Inflammatory macrophage treated with lipopolysaccharide for 4 hours (primary cell): ENCODE results near the gene AVPR2.

Experiments
- DNase-seq: peaks from one replicate; pipeline ENCODE4 v3.0.0-alpha.2; 2020

Gene AVPR2

DNA sequence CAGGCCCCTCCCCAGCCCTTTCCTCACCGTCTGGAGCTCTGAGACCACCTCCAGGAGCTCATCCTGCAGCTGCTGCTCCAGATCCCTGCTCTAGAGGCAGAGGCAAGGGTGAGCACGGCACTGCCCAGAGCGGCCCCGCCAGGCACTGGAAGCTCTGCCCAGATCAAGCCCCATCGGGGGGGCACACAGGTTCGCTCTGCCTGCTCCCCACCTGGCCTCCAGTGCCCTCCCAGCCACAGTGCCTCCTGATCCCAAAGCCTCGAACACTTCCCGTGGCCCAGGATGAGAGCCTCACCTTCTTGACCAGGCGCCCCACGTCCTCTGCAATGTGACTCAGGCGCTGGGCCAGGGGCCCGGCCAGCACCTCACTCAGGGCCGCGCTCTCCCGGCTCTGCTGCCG, 16.6 kb downstream of the AVPR2 start:
- DNase-seq: no peak

DNA sequence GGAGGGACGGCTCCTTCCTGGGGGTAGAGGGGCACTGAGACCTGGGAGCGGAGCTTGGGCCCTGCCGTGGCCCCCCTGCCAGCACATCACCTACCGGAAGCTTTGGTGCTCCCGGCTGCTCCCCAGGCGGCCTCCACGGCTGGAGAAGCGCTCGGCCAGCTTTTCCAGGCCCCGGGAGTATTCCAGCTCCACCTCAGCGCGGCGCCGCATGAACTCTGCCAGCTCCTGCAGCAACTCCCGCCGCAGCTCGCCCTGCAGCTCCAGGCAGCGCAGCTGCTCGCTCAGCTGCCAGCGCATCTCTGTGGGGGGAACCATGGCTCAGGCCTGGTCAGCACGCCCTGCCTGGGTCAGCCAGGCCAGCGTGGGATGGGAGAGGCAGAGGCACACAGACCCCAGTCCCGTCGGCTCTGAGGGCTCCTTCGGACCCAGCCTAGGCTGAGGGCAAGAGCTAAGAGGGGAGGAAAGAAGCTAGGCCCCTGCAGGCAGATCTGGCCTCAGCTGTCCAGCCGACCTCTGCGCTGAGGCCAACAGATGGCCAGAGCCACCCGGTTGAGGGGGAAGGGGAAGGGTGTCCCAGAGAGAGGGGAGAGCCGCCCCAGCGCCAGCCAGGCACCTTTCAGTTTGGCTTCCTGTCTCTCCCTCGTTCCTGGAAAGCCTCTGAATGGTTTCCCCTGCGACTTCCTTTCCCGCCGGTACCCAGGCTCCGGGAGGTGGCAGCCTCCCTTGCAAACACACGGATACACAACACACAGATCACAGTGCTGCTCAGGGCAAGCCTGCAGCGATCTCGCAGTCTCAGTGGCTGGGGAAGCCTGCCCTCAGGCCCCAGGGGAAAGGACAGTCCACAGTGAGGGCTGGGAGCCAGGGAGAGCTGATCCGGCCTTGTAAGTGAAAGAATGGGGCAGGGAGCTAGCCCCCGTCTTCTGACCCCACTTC, 17.3 kb downstream of the AVPR2 start:
- DNase-seq: no peak

DNA sequence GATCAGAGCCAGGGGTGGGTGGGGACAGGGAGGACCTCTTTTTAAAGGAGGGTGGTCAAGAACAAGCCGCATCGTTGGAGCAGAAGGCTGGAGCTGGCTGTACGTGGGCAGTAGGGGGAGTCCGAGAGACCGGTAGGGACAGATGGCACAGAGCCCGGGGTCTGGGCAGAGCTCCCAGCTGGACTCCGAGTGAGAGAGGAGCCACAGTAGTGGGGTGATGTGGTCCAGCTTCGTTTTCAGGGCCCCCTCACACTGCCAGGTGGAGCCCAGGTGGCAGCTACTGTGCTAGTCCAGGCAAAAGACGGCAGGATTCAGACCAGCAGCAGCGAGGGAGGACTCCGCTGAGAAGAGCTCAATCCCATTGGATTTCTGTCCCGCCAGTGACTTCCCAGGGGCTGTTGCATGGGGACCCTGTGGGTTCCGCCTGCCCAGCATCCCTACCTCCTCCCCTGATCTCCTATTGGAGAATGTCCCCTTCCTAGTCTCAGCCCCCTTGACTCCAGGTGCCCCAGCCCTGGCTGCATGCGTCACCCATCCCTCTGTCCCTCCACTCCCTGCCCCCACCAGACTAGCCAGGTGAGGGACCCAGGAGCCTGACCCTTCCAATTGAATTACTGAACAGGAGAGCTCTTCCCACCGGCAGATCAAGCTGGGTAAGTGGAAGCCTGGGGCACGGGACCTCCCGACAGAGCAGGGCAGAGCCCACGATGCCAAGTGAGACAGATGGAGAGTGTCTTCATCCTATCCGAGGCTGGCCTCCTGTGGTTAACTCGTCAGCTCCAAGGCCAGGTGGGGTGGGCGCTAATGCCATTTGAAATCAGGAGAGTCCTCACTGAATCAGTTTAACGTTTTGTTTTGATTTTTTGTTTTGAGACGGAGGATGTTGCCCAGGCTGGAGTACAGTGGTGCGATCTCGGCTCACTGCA, 18.7 kb downstream of the AVPR2 start:
- peak; percentile 17 for DNase-seq

DNA sequence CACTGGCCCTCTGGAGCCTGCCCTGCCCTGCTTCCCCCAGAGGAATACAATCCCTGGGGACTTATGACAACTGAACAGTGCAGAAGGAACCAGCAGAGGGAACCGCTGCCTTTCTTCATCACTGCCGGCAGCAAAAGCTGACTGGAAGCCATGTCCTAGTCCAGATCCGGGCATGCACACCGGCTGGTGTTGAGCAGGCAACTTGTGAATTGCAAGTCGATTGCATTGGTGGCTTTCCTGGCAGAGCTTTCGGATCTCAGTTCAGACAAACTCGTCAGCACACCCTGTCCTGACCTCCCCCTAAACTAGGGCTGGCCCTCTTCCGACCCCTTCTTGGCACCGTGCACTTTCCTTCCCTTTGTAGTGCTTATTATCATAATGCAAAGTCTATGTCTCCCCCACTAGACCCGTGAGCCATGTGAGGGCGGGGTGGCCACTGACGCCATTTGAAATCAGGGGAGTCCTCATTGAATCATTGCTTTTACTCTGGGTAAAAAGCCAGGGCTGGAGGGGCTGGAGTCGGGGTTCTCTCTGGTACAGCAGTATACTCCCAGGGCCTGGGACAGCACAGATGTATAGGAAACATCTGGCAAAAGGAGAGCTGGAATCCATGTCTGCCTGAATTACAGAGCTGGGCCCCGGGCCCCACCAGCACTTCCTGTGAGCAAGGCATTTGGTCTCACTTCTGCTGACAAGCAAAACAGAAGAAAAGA, 19.8 kb downstream of the AVPR2 start:
- peak; percentile 73 for DNase-seq

DNA sequence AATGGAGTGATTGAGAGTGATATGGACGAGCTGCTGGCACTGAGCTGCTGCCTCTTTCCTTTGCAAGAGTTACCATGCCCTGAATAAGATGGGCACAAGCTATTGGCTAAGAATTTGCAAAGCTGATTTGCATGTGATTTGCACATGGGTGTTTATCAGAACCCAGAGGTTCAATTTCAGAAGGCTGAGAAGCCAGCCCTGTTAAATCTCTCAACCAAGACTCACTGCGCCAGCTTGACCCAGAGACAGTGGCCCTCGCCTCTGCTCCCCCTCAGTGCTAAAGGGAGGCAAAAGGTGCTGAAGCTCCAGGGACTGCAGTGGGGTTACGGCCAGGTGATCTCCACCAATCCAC, 20.9 kb downstream of the AVPR2 start:
- peak; percentile 39 for DNase-seq

DNA sequence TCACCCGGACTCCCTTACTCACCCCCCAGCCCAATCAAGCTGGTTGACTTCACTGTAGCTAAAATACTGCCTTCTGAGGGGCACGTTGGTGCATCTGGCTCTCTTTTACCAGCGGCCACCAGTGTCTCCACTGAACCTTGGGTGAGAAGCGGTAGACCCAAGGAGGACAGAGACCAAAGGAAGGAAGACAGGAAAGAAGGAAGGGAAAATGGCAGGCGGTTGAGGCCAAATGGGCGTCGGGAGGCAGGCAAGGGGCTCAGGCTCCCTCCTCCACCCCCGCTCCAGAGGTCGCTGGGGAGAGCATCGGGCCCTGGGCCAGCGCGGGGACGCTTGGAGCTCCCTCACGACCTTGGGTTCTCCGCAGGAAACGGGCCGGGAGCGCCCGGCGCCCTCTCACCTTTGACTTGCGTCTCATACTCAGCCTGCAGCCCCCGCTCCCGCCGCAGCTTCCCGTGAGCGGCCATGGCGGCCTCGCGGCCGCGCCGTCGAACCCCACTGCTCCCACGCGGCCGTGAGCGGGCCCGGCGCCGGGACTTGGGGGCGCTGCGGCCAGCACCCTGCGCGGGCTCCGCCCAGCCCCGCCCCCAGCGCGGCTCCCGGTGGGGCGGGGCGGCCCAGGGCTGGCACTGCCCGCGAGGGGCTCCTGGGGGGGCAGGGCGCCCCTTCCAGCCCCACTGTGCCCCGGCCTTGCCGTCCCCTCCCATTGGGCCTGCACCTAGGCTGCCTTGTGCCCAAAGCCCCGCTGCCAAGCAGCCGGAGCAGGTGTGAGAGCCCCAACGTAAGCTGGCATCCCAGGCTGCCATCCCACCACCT, 21.5 kb downstream of the AVPR2 start, which contains the start of gene ARHGAP4:
ARHGAP4 (minus strand) TSS at position 526 of the 813 bp plus-strand sequence; CDS start at position 464, 62 bp downstream.
- no peak for DNase-seq

DNA sequence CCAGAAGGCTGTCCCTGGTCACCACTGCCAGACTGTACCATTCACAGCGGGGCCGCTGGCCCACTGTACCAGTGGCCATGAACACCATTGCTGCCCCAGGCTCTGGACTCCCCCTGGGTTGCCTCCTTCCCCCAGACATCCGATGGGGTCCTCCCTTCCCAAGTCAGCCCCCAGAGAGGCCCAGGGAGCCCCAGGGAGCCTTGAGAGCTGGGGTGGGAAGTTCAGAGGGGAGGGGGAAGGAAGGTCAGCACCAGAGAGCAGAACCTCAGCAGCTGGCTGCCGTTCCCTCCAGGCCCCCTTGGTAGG, 22.0 kb downstream of the AVPR2 start:
- DNase-seq: no peak

DNA sequence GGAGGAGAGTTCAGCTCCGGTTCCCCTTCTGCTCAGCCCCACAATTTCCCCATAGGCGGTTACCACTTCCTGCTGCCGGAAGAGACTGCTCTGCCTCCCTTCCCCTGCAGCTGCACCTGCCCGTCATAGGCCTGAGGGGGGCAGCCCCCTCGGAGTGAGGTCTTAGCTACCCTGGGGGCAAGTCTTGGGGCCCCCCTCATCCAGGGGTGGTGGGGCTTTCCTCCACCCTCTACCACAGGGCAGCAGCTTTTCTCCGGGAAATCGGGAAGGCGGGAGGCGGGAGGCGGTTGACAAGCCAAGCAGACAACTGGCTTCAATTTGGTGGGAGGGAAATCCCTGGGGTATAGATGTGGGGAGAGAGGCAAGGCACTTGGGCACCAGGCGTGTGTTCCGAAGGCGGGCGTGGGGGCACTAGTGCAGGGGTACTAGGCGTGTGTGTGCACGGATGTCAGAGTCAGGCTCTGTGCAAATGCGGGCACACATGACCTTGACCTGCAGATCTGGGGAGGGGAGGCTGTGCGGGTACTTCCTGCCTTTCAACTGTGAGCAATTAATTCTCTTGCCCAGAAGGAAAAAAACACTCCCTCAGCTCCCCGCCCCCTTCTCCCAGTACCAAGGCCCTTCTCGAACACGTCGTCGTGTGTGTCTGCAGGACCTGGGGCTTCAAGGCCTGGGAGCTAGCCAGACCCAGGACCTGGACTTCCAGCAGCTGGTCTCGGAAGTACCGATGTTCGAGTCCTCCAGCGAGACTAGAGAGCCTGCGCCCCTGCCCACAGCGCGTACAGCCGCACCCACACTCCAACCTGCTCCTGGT, 22.6 kb downstream of the AVPR2 start:
- peak; percentile 75 for DNase-seq

DNA sequence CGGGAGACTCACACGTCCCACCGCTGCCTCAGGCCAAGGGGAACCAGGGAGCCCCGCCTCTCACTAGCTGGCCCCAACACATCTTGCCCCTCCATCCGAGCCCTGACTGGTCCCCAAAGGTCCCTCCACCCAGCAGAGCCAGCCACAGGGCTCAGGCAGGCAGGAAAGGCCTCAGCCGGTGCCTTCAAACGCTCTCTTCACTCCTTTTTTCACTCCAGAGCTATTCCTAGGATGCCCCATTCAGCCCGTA, 23.1 kb downstream of the AVPR2 start:
- no peak for DNase-seq

DNA sequence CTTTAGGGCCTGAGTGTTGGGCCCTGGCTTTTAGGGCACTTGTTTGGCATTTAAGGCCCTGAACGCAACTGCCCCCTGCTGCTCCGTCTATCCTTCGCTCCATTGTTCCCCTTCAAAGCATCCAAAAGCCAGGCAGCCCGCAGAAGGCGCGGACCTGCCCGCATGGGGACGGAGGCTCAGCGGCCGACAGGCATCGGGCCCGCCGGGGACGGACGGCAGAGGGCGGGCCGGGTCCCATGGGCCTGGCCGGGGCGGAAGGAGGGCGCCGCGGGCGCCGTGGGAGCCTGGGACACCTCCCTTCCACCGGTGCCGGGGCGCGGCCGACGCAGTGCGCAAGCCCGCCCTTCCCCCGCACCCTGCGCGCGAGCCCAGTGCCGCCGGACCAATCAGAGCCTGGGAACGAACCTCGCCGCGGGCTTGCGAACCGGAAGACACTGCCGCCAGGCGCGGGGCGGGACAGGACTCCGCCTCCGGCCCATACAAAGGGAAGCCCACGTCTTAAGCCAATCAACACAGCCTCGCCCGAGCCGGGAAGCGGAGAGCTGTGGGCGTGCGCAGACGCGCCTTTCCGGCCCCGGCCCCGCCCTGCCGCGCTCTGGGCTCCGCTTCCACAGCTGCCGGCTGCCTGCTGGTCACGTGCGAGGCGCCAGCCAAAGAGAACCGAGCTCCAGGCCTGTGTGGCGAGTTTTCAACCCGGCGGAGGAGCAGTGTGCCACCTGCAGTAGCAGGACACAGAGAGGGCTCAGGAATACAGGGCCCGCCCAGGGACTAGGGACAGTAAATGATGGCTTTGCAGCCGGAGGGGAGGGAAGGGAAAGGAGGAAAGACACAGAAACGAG, 23.7 kb downstream of the AVPR2 start:
- peak; percentile 96 for DNase-seq

DNA sequence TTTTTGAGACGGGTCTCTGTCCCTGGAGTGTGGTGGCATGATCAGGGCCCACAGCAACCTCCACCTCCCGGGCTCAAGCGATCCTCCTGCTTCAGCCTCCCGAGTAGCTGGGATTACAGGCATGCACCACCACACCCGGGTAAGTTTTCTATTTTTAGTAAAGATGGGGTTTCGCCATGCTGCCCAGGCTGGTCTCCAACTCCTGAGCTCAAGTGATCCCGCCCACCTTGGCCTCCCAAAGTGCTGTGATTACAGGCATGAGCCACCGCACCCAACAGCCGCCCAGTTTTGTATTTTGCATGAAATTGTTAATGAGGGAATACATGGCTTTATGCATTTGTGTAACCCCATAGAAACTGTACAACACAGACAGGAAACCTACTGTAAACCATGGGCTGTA, 24.4 kb downstream of the AVPR2 start:
- no peak for DNase-seq

DNA sequence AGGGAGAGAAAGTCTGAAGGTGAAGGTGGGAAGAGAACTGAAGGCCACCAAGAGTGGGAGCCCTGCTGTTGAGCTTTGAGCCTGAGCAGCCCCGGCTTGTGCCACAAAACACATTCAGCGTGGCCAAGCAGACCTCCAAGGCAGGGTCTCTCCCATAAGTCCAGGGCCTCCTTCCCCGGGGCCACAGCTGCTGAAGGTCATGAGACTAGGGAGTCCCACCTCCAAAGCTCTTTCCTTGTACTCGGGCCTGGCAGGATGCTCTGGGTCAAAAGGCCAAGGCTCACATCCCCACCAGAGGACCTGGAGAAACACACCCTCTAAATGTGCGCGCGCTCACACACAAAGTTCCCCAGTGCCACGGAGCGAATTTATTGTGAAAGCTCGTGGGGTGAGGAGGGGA, 25.1 kb downstream of the AVPR2 start:
- no peak for DNase-seq

DNA sequence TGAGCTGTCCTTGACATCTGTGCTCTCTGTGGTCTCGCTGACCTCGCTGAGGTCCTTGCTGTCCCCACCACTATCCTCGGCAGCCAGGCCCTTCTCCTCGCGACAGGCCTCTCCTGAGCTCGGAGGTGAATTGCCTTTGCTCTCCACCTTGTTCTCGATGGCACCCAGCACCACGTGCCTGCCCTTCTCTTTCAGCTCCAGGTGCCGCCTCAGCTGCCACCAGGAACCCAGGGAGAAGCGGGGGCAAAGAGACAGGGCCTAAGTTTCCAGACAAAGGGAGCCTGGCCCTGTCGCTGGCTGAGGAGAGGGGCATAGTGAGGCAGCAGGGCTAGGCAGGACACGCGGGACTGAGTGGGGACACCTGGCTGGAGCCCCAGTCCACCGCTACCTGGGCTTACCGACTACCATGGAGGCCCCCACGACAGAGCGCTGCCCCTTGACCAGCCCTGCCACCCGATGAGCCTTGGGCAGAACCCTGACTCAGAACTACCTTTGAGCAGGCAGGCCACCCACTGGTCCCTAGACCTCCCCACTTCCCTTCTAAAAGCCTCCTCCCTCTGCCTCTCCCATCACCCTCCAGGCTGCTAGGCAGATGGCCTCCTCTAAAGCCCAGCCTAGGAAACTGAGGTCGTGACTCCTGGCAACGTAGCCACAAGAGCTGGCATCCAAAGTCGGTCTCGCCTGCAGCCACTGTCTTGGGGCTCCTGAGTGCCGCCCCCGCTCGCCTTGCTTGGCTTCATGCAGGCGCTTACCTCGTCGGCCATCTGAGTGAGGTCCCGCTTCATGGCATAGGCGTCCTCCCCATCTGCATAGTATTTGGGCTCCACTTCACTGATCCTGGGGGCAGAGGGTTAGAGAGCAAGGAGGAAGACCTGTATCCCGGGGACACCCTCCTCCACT, 25.8 kb downstream of the AVPR2 start:
- DNase-seq: no peak

DNA sequence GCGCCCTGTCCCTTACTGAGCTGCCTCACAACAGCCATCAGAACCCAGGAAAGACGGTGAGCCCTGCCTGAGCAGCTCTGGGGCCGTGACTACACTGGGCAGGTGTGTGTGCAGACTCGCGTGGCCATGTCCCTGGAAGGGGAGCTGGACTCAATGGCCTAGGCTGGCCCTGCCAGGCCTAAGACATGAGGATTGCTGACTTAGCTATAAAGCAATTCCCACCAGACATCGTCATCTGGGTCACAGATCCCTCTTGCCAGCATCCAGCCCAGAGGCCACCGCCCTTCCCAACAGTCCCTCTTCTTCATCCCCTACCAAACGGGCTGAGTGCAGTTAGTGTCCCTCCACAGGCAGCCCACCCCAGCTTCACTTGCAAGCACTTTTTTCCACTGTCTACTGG, 26.7 kb downstream of the AVPR2 start:
- DNase-seq: no peak

DNA sequence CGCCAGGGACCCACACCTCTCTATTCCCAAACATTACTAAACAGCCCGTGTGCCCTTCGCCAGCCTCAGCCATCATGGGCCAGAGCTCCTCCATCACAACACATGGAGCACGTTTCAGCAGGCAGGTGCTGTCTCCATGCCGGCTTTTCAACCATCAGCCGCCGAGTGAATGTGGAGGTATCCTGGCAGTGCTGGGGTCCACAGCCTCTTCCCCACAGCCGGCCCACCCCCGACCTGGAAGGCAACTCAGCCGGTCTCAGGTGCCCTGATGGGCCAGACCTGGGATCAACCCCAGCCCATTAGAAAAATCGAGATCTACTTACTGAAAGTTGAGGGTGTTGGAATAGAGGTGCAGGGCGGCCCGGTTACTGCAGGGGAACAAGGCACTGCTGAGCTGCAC, 27.3 kb downstream of the AVPR2 start:
- no peak for DNase-seq

DNA sequence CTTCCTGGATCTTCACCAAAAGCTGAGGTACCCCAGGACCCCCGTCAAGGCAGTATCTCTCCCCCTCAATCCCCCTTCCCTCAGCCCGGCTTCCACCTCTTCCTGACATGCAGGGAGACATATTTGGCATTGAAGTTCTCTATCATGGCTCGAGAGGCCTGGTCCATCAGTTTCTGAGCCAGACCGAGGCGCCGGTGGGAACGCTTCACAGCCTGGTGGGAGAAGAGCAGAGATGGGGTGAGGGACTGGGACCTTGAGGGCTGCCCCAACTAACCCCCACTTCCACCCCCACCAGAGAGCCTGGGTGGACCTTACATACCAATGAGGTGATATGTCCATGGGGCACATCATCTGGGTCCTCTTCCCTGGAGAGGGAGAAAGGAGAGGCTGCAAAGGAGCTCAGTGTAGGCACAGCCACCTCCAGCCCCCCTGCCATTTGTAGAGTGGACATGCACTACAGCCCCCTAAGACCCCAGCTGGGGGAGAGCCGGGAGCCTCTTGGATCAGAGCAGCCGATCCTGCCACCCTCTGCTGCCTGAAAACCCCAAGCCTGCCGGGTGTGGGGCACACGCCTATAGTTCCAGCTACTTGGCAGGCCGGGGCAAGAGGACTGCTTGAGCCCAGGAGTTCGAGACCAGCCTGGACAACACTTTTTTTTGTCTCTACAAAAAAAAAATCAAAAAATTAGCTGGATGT, 27.9 kb downstream of the AVPR2 start:
- no peak for DNase-seq

DNA sequence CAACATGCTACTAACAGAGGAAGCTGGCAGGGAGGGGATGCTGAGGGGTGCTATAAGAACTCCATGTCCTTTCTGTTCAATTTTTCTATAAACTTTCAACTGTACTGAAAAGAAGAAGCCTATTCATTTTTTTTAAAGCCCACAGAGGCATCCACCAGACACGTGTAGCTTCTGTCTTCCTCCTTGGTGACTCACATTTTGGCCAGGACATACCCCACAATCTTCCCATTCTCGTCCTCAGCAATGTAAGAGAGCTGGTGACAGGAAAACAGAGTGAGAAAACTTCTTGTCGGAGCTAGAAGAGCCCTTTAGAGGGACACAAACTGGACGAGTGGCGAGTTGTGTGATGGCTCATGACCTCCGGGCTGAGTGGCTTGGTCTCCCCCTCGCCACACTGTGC, 29.3 kb downstream of the AVPR2 start:
- DNase-seq: no peak

DNA sequence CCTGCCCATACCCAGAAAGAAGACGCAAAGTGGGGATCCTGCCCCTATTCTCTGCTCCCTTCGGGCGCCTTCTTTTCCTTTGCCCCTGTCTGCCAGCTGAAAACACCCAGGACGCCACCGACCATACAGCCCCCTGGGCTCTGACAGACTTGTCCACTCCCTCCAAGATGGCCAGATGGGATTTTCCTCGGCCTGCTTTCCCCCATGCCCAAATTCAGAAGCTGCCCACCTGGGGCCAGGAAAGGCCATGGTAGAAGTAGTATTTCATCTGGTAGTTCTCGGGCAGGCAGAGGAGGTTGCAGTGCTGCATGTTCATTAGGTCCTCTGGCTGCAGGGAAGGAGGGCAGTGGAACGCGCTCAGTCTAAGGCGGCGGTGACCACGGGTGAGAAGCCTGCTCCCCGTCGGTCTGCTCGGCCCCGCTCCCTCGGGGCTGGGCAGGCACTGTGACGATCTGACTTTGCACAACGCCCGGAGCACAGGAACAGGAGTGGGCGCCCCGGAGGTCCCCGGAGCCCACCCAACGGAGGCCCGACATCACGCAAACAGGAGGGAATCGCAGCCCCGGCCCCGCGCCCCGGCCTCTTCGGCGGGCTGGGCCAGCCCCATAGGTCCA, 29.8 kb downstream of the AVPR2 start:
- DNase-seq: no peak
